ELF-1 (cell line): ENCODE measurements around the gene SCFD2.
"Not testable (repeated sequence)": the region's sequence is repeated elsewhere in the genome, so short reads cannot be mapped to it uniquely, and the experiment has no call there.

ENCODE experiments used
- DNase-seq: peaks from one replicate; pipeline ENCODE4 v3.0.0-alpha.2; 2016; ENCODE audit warnings: low read depth, low spot score

SCFD2 gene

GRCh38 chr4:53050361-53050774, 315.5 kb downstream of the SCFD2 start:
- no peak for DNase-seq

DNA sequence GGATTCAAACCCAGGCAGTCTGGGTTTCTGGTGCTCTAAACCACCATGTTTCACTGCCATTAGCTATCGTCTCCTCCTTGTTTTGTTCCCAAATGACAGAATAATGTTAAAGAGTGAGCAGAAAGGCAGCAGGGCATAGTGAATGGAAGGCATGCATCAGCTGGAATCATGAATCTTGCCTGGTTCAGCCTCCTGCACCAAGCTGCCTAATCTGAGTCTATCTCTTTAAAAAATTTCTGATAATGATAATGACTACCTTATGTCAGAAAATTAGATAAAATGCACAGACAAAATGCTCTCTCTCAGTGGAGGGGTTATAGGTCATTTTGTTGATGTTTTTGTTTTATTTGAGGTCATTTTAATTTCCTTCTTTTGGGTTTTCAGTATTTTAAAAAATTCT, 316.3 kb downstream of the SCFD2 start:
- no peak for DNase-seq

- DNase-seq: no peak
These were observed 321.3 kb downstream of the SCFD2 start for GRCh38 chr4:53044651-53044960.

- peak; percentile 12 for DNase-seq
These were observed 321.8 kb downstream of the SCFD2 start for GRCh38 chr4:53043891-53044650.

GRCh38 chr4:53043055-53043454, 322.8 kb downstream of the SCFD2 start:
- no peak for DNase-seq

- DNase-seq: no peak
These were observed 325.0 kb downstream of the SCFD2 start for GRCh38 chr4:53040851-53041250.

- no peak for DNase-seq
These were observed 325.4 kb downstream of the SCFD2 start for GRCh38 chr4:53040459-53040815.

- no peak for DNase-seq
These were observed 326.0 kb downstream of the SCFD2 start for GRCh38 chr4:53039741-53040458.

DNA sequence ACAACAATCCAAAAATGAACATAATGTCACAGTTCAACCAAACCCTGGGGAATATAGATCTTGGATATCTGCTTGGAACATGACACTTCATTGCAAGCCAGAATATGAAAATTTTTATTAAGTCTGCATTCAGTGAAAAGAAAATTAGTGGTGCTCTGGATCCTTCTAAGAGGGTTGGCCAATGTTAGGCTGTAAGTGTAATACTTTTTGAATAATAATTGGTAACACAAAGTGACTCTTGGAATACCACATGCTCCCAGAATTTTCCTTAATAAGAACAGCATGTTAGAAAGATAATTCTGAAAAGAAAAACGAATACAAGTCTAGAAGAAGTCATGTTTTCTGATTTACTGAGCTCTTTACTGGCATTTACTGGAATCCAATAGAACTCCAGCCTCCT, 328.0 kb downstream of the SCFD2 start:
- DNase-seq: no peak

DNA sequence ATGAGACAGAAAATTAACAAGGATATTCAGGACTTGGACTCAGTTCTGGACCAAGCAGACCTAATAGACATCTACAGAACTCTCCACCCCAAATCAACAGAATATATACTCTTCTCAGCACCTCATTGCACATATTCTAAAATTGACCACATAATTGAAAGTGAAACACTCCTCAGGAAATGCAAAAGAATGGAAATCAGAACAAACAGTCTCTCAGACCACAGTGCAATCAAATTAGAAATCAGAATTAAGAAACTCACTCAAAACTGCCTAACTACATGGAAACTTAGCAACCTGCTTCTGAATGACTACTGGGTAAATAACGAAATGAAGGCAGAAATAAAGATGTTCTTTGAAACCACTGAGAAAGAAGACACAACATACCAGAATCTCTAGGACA, 333.0 kb downstream of the SCFD2 start:
- not testable (repeated sequence) for DNase-seq

DNA sequence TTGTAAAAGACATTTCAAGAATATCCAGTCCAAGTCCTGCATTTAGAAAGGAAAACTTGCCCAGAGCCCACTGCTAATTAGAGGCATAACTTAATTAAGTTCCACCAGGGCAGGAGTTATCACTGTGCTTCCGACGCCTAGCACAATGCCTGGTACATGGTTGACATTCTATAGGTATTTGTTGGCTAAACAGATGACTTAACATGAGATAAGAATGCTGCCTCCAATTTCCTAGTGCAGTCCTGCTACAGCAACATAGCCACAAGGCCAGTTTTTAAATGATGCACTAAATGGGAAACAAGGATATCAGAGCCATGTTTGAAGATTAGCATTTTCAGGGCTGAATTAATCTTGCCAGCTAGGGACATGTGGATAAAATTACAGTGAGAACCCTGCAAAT, 339.6 kb downstream of the SCFD2 start:
- DNase-seq: peak; percentile 38

DNA sequence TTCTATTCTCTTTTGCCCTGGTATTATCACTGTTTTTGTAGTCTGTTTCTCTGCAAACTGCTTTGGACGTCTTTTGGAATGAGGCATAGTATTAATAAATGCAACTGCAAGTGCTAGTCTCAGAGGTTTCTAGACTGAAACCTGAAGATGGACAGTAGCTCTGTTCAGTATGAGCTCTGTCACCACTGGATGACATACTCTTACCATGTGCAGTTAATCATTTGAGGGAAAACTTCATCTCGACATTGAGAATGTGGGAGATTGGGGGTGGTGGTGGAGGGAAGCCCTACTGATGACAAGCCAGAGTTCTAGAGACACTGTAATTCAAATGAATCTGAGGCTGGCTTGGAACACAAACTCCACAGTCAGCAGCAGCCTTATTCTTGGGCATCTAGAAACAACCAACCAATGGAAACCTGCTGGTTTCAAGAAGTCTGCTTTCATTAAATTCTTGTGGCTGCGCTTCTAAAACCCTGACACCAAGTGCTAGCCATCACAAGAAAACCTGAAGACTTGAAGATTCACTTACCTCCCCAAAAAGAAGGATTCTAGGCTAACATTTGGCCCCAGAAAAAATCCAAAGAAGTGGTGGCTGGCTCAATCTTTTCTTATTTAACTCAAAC, 342.1 kb downstream of the SCFD2 start:
- DNase-seq: no peak

DNA sequence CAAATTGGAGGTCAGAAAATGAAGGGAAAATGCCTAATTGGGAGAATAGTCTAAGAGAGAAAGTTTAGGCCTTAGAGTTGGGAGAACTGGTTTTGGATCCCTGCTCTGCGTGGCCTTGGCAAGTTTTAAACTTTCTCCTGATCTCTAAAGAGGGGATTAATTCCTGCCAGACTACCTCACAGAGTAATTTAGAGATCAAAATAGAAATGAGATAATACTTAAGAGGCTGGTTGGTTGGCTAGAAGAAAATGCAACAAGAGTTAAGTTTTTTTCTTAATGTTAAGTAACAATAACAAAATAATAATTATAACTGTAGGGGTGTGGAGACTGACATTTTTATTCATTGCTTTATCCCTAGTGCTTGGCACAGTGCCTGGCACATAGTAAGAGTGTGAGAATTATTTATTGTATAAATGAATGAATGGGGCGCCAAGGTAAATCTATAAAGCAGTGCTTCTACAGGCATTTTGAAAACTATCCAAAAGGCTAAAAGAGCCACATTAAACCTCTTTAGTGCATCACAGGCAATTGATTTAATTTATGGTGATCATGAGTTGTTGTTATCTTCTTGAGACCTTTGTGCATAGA, 343.3 kb downstream of the SCFD2 start:
- no peak for DNase-seq

- no peak for DNase-seq
These were observed 343.9 kb downstream of the SCFD2 start for GRCh38 chr4:53021754-53022512.

DNA sequence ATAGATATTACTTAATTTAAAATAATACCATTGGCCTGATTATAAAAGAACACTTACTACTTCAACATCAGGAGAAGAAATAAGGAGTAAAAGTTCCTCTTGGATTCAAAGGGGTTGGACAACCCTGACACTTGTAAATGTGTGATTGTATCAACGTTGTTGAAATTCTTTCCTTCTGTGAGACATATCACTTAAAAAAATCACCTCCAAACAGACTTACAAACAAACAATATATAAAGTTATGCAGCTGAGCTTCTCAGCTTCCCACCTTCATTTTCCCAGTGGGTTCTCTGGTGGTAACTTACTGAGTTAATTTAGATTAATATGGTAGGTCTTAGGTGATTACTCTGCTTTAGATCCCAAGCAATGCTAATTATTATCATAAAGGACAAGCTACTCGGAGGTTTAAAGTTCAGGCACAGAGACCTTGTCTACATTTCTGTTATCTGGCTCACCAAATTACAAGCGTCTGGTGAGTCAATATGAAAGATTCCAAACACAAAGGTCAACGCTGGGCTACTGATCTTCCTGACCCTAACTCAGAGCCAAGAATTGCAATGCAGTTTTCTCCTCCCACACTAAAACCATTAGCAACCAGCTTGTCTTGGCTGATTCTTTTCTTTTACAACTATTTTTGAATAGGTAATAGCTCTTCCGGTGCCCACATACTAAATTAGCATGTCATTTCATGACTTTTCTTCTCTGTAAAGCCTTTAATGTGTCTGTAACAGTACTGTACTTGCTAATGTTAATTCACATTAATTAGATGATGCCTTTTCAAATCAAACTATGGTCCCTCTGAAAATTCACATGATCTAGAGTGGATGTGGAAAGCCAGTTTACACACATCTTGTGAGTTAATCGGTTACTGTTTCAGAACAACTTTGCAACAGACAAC, 346.1 kb downstream of the SCFD2 start:
- peak; percentile 53 for DNase-seq

DNA sequence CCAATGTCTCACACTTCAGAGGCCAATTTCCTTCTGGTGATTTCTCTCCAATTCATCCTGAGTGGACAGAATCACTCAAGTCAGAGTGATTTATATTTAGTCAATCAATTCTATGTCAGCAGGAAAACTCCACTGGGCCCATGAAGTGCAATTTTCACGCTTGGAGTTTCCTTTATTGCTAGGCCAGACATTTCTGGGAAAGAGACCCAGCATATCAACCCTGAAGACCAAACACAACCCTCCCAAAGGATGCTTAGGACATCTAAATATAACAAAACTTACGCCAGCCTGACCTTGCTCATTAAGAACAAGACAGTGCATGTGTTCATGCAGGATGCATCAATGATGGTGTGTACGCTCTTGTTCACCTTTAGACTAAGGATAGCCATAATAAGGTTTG, 347.4 kb downstream of the SCFD2 start:
- DNase-seq: no peak

DNA sequence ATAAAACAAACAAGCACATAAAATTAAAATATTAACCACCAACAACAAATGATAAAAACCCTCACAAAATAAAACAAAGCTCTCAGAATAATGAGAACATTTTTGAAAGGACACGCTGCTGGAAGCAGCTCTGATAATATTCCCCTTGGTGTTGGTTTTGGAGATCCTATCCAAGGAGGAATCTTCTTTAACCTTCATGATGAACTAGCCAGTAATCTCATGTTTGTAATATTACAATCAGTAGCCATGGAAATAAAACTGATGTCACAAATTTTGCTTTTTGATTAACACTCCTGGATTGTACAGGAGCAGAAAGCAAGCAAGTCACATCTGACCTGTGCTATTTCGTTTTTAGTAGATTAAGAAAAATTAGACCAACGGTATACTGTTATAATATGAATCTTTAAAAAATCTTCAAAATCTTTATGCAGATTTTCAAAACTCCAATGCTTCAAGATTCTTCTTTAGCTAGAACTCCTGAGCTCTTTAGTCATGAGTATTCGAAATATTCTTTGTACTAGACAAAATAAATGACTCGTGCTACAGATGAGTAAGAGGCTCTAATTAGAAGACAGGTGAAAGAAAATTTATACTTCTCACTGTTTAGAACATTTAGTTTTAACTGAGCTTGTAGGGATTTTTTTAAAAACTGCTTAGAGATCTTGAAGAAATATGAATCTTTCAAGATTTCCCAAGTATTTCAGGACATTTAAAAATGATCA, 349.6 kb downstream of the SCFD2 start:
- DNase-seq: no peak

DNA sequence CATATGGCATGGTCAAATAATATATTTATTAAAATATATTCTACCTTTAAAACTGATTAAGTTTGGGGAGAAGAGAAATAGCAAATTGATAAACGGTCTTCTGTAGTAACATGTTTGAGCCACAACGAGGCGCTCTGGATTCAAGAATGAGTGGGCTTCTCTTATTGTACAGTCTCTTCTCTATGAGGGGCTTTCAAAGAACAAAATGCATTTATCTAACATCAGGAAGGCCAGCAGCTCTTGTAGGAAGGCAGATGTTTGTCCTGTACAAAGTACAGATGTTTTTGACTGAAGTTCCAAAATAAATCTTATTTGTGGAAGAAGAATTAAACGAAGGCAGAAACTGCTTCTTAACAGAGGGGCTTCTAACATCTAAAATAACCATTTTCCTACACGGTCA, 350.2 kb downstream of the SCFD2 start:
- DNase-seq: peak; percentile 28

DNA sequence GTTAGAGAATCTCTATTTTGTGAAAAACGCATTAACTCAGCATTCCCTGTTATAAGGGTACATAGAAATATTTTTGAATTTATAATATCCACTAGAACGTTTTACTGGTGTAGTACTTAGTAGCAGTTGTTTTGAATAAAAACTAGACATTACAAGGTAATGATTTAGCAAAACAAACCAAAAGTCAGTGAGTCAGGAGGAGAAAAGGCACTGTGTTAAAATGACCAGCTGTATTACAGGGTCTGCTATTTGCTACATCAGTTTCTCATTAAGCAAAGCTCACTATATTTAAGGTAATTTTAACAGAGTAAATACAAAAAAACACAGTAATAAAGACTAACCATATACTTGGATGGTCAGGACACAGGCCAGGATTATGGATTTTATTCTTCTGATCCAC, 351.0 kb downstream of the SCFD2 start:
- no peak for DNase-seq
